ENCODE measurements around the gene BAG5. TPM values are rescaled to one million over a fixed set of nuclear protein-coding genes. Genes with fewer than 3 reads are reported as not detected.

The BAG5 gene
- total RNA-seq, 1 experiment from 2014 or later = 22.5 TPM

DNA sequence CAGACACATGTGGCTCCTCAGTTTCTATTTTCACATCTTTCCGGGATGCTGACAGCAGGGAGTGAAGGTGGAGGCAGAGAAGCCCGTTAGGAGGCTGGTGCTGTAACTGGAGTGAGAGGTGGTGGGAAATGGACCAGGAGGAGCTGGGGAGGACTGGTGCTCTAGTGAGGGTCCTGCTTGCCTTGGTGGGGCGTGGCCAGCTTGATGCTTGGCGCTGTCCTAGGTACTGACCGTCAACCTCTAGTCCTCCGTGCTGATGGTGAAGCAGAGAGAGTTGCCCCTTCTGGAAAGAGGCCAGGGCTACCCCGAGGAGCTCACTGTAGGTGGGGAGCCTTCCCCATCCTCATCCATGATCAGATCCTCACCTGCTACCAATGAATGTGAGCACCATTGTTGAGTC lies 32.1 kb downstream of the BAG5 start:
- BruUV-seq (replicated peaks) = TSS peak; percentile 82

GRCh38 chr14:103529383-103530365 lies 32.8 kb downstream of the BAG5 start:
- POLR2A ChIA-PET = interaction anchor here (0.7 to 1.2 kb wide), 3 partner anchors 9 to 20 kb away, joined by 3 to 5 read pairs (median 4); no protein-coding TSS in a partner anchor
- in situ Hi-C loops (cut with HindIII; ENCODE audit: low pct_unique_long_range_greater_than_20kb, low sequenced_read_pairs) = no loop called here
- no TSS peak for BruUV-seq (replicated peaks)

More for the DNA sequence above, 32.1 kb downstream of the BAG5 start:
- Histone ChIP-seq H3K27me3 (ENCODE audit: control insufficient read depth, insufficient read depth, low read length) (no peaks in the 10 kb centered on the region), H3K36me3 (ENCODE audit: control insufficient read depth, insufficient read depth, low read length) (peaks cover 4% of the 10 kb centered on the region; the same call in 1 of the 2 replicates), H3K27ac (ENCODE audit: low read length) (0 out of 2 replicates have a peak overlapping the region, but pooled peaks have one; percentile 17), H3K4me1 (ENCODE audit: control insufficient read depth, insufficient read depth, low read length) (peaks cover 28% of the 10 kb centered on the region), H3K9me3 (ENCODE audit: control insufficient read depth, insufficient read depth, low read depth, low read length) (no peaks in the 10 kb centered on the region), H3K4me3 (ENCODE audit: low read depth in 2 of 2, low read length in 2 of 2) (peak overlapping the region in 1 of 2 experiments; percentile 94; a peak in 2 of 4 replicates)
- ChIA-PET CTCF (interaction anchor here (1.2 kb wide), 1 partner anchor 12 kb away, joined by 3 read pairs; no protein-coding TSS in a partner anchor), POLR2A (interaction anchor here (1.0 to 1.2 kb wide), 2 partner anchors 8 to 10 kb away, joined by 3 to 4 read pairs; no protein-coding TSS in a partner anchor)
- in situ Hi-C loops (cut with HindIII; ENCODE audit: low pct_unique_long_range_greater_than_20kb, low sequenced_read_pairs) (no loop called here), intact Hi-C loops (cut with micrococcal nuclease; ENCODE audit: unreplicated experiment) (no loop called here)
- TF ChIP-seq CTCF (IDR thresholded peaks at IDR 0.05) (no peak), SIN3A (IDR thresholded peaks at IDR 0.05; ENCODE audit: borderline replicate concordance, insufficient read depth, low read depth, low read length) (no peak)
- TF ChIP-seq, protein P1, sequence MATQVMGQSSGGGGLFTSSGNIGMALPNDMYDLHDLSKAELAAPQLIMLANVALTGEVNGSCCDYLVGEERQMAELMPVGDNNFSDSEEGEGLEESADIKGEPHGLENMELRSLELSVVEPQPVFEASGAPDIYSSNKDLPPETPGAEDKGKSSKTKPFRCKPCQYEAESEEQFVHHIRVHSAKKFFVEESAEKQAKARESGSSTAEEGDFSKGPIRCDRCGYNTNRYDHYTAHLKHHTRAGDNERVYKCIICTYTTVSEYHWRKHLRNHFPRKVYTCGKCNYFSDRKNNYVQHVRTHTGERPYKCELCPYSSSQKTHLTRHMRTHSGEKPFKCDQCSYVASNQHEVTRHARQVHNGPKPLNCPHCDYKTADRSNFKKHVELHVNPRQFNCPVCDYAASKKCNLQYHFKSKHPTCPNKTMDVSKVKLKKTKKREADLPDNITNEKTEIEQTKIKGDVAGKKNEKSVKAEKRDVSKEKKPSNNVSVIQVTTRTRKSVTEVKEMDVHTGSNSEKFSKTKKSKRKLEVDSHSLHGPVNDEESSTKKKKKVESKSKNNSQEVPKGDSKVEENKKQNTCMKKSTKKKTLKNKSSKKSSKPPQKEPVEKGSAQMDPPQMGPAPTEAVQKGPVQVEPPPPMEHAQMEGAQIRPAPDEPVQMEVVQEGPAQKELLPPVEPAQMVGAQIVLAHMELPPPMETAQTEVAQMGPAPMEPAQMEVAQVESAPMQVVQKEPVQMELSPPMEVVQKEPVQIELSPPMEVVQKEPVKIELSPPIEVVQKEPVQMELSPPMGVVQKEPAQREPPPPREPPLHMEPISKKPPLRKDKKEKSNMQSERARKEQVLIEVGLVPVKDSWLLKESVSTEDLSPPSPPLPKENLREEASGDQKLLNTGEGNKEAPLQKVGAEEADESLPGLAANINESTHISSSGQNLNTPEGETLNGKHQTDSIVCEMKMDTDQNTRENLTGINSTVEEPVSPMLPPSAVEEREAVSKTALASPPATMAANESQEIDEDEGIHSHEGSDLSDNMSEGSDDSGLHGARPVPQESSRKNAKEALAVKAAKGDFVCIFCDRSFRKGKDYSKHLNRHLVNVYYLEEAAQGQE (IDR thresholded peaks at IDR 0.05; ENCODE audit: insufficient read depth in 1 of 2, low read depth in 2 of 2, low read length in 1 of 2) = peak; percentile 85 to 92
- ATAC-seq = no peak
- DNase-seq (ENCODE audit: low read depth, low spot score) = no peak

More at GRCh38 chr14:103529383-103530365, 32.8 kb downstream of the BAG5 start:
- no peaks in the 10 kb centered on the region for H3K9me3 ChIP-seq (ENCODE audit: control insufficient read depth, insufficient read depth, low read depth, low read length)
- ATAC-seq (no peak; the same call in 1 of the 2 replicates), DNase-seq (ENCODE audit: low read depth, low spot score) (no peak)
- intact Hi-C loops (cut with micrococcal nuclease; ENCODE audit: unreplicated experiment) = no loop called here
- peaks cover 32% of the 10 kb centered on the region for H3K4me1 ChIP-seq (ENCODE audit: control insufficient read depth, insufficient read depth, low read length)
- TF ChIP-seq SIN3A (IDR thresholded peaks at IDR 0.05; ENCODE audit: borderline replicate concordance, insufficient read depth, low read depth, low read length) = no peak
- TF ChIP-seq, protein P1 (IDR thresholded peaks at IDR 0.05; ENCODE audit: insufficient read depth in 1 of 2, low read depth in 2 of 2, low read length in 1 of 2) = peak in 1 of 2 experiments; percentile 49; a peak in 1 of 4 replicates
- peak overlapping the region; percentile 88 for H3K27ac ChIP-seq (ENCODE audit: low read length)
- peaks cover 4% of the 10 kb centered on the region; the same call in 1 of the 2 replicates for H3K36me3 ChIP-seq (ENCODE audit: control insufficient read depth, insufficient read depth, low read length)
- CTCF ChIA-PET = interaction anchor here (1.5 kb wide), 1 partner anchor 11 kb away, joined by 7 read pairs; no protein-coding TSS in a partner anchor
- H3K27me3 ChIP-seq (ENCODE audit: control insufficient read depth, insufficient read depth, low read length) = no peaks in the 10 kb centered on the region
- peak overlapping the region; percentile 90 to 94 for H3K4me3 ChIP-seq (ENCODE audit: low read depth in 2 of 2, low read length in 2 of 2)
